ENCODE results near the gene EIF2AK2.

EIF2AK2 gene

GRCh38 chr2:37061013-37061711, 95.6 kb downstream of the EIF2AK2 start:
- no peaks in the 10 kb centered on the region for H3F3A ChIP-seq (ENCODE audit: low read depth)
- TF ChIP-seq EZH2phosphoT487 (IDR thresholded peaks at IDR 0.05; ENCODE audit: borderline replicate concordance): no peak
- no peak for TF ChIP-seq CTCF (conservative IDR thresholded peaks at IDR 0.05; ENCODE audit: low read length)
- H2AFZ ChIP-seq (ENCODE audit: low read length): no peak overlapping the region
- H3K79me2 ChIP-seq (ENCODE audit: insufficient read depth, low read length): no peaks in the 10 kb centered on the region
- H3K36me3 ChIP-seq (ENCODE audit: insufficient read depth, low read length): peaks cover 71% of the 10 kb centered on the region
- H4K20me1 ChIP-seq (ENCODE audit: insufficient read depth, low read length, poor library complexity, severe bottlenecking): no peaks in the 10 kb centered on the region
- no peaks in the 10 kb centered on the region for H3K27me3 ChIP-seq (ENCODE audit: insufficient read depth, low read length, poor library complexity, severe bottlenecking)
- no peaks in the 10 kb centered on the region for H3K4me1 ChIP-seq (ENCODE audit: insufficient read depth, low read length, poor library complexity, severe bottlenecking)
- H3K4me2 ChIP-seq (ENCODE audit: low read depth, low read length, poor library complexity, severe bottlenecking): no peak overlapping the region
- no peaks in the 10 kb centered on the region for H3K9me3 ChIP-seq (ENCODE audit: insufficient read depth, low read depth, low read length)
- H3K4me3 ChIP-seq (ENCODE audit: low read length, poor library complexity, severe bottlenecking): no peak overlapping the region
- H3K9me2 ChIP-seq (replicated peaks; ENCODE audit: low read depth, low read length): no peaks in the 10 kb centered on the region
- no peak overlapping the region for H3K9ac ChIP-seq (ENCODE audit: low read depth, low read length, poor library complexity, severe bottlenecking)

DNA sequence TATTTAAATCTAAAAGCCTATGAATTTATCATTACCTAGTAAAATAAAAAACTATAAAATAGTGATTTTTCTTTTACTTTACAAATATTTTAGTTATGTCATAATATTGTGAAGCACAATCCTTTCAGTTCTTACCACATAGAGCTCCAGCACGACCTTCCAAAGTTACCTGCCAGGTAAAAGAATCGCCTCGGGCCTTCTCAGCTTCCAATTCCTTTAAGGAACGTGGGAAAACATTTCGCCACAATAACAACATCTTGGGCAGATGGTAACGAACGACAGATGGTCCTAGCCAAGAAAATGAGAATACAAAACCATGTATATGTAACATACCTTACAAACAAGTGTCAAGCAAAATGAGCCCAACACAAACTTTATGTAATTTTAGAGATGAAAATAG, 96.3 kb downstream of the EIF2AK2 start:
- no peaks in the 10 kb centered on the region for H3K79me2 ChIP-seq (ENCODE audit: insufficient read depth, low read length)
- H3F3A ChIP-seq (ENCODE audit: low read depth): no peaks in the 10 kb centered on the region
- no peaks in the 10 kb centered on the region for H4K20me1 ChIP-seq (ENCODE audit: insufficient read depth, low read length, poor library complexity, severe bottlenecking)
- no peaks in the 10 kb centered on the region for H3K4me1 ChIP-seq (ENCODE audit: insufficient read depth, low read length, poor library complexity, severe bottlenecking)
- no peaks in the 10 kb centered on the region for H3K9me3 ChIP-seq (ENCODE audit: insufficient read depth, low read depth, low read length)
- no peak overlapping the region for H3K9ac ChIP-seq (ENCODE audit: low read depth, low read length, poor library complexity, severe bottlenecking)
- H3K36me3 ChIP-seq (ENCODE audit: insufficient read depth, low read length): peaks cover 70% of the 10 kb centered on the region
- H3K27me3 ChIP-seq (ENCODE audit: insufficient read depth, low read length, poor library complexity, severe bottlenecking): no peaks in the 10 kb centered on the region
- no peak overlapping the region for H3K4me3 ChIP-seq (ENCODE audit: low read length, poor library complexity, severe bottlenecking)
- H2AFZ ChIP-seq (ENCODE audit: low read length): no peak overlapping the region
- TF ChIP-seq EZH2phosphoT487 (IDR thresholded peaks at IDR 0.05; ENCODE audit: borderline replicate concordance): no peak
- no peak for TF ChIP-seq CTCF (conservative IDR thresholded peaks at IDR 0.05; ENCODE audit: low read length)
- no peak overlapping the region for H3K4me2 ChIP-seq (ENCODE audit: low read depth, low read length, poor library complexity, severe bottlenecking)
- no peaks in the 10 kb centered on the region for H3K9me2 ChIP-seq (replicated peaks; ENCODE audit: low read depth, low read length)

DNA sequence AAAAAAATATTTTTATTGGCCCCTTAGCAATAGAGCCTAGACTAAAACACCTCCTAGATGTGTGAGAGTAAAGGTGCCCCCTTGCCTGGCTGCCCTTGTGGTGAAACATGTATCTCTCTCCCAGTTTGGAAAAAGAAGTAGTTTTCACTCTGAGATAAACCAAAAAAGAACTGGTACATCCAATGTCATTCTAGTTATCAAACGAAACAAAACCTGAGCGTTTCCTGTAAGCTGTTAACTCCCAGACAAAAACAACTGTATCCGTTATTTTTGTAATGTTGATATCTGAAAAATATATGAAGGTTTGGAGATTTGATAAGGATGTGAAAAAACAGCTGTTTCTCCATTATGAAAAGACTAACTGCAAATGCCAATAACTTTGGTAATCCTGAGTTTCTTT, 96.9 kb downstream of the EIF2AK2 start:
- Histone ChIP-seq H4K20me1 (ENCODE audit: insufficient read depth, low read length, poor library complexity, severe bottlenecking) (no peaks in the 10 kb centered on the region), H3K4me2 (ENCODE audit: low read depth, low read length, poor library complexity, severe bottlenecking) (no peak overlapping the region), H3K36me3 (ENCODE audit: insufficient read depth, low read length) (peaks cover 67% of the 10 kb centered on the region), H3K9me2 (replicated peaks; ENCODE audit: low read depth, low read length) (no peaks in the 10 kb centered on the region), H3K79me2 (ENCODE audit: insufficient read depth, low read length) (no peaks in the 10 kb centered on the region), H3K27me3 (ENCODE audit: insufficient read depth, low read length, poor library complexity, severe bottlenecking) (no peaks in the 10 kb centered on the region), H3K4me3 (ENCODE audit: low read length, poor library complexity, severe bottlenecking) (no peak overlapping the region), H3F3A (ENCODE audit: low read depth) (no peaks in the 10 kb centered on the region), H3K9ac (ENCODE audit: low read depth, low read length, poor library complexity, severe bottlenecking) (no peak overlapping the region), H2AFZ (ENCODE audit: low read length) (no peak overlapping the region), H3K9me3 (ENCODE audit: insufficient read depth, low read depth, low read length) (no peaks in the 10 kb centered on the region), H3K4me1 (ENCODE audit: insufficient read depth, low read length, poor library complexity, severe bottlenecking) (no peaks in the 10 kb centered on the region)
- no peak for TF ChIP-seq EZH2phosphoT487 (IDR thresholded peaks at IDR 0.05; ENCODE audit: borderline replicate concordance)
- TF ChIP-seq CTCF (conservative IDR thresholded peaks at IDR 0.05; ENCODE audit: low read length): no peak
